ENCODE measurements around the gene PDILT. TPM values are rescaled to one million over a fixed set of nuclear protein-coding genes. Genes with fewer than 3 reads are reported as not detected.

PDILT gene
- total RNA-seq, 4 donors from 2014 or later: not detected

DNA sequence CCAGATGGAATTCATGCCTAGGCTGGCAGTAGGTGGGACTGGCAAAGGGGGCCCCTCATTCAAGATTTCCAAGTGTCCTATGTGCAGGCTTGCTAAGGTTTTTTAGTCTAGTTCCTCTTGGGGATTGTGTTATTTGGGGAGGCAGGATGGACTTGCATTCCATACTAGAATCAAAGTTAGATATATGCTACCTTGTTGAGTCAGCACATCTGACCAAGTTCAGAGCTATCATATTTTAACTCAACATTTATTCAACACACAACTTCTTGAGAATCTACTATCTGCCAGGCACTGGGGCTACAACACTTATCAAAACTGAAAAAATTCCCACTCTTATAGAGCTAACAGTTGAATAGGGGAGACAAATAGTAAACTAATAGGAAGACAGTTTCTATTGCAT lies 83.9 kb downstream of the PDILT start:
- no peak for ATAC-seq
- Histone ChIP-seq H3K27me3 (peaks cover 32% of the 10 kb centered on the region), H3K9me3 (no peaks in the 10 kb centered on the region), H3K36me3 (no peaks in the 10 kb centered on the region), H3K4me3 (no peak overlapping the region), H3K27ac (no peak overlapping the region), H3K4me1 (no peaks in the 10 kb centered on the region)
- no peak for TF ChIP-seq EP300 (IDR thresholded peaks at IDR 0.05)

DNA sequence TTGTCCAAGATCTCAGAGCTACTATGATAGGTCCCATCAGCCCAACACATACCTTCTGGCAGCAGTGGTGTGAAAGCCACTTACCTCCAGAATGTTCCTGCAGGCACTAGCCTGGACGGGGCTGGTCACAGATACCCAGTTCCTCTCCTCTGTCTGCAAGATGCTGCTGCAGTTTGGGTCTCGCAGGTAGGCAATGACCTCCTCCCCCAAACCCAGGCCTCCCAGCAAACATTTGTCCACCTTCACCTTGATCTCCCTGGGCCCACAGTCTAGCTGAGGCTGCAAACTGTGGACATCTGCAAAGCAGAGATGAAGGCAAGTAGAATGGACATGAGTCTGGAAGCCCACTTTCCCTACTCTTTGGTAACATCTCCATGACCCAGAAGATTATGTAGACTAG lies 84.4 kb downstream of the PDILT start:
- Histone ChIP-seq H3K27me3 (peaks cover 32% of the 10 kb centered on the region), H3K4me1 (no peaks in the 10 kb centered on the region), H3K36me3 (no peaks in the 10 kb centered on the region), H3K9me3 (no peaks in the 10 kb centered on the region), H3K27ac (no peak overlapping the region), H3K4me3 (no peak overlapping the region)
- ATAC-seq: no peak
- TF ChIP-seq EP300 (IDR thresholded peaks at IDR 0.05): no peak
- no peak for TF ChIP-seq POLR2AphosphoS5 (IDR thresholded peaks at IDR 0.05)
- TF ChIP-seq POLR2A (IDR thresholded peaks at IDR 0.05): no peak
- TF ChIP-seq, protein P1, sequence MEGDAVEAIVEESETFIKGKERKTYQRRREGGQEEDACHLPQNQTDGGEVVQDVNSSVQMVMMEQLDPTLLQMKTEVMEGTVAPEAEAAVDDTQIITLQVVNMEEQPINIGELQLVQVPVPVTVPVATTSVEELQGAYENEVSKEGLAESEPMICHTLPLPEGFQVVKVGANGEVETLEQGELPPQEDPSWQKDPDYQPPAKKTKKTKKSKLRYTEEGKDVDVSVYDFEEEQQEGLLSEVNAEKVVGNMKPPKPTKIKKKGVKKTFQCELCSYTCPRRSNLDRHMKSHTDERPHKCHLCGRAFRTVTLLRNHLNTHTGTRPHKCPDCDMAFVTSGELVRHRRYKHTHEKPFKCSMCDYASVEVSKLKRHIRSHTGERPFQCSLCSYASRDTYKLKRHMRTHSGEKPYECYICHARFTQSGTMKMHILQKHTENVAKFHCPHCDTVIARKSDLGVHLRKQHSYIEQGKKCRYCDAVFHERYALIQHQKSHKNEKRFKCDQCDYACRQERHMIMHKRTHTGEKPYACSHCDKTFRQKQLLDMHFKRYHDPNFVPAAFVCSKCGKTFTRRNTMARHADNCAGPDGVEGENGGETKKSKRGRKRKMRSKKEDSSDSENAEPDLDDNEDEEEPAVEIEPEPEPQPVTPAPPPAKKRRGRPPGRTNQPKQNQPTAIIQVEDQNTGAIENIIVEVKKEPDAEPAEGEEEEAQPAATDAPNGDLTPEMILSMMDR (IDR thresholded peaks at IDR 0.05): no peak
- no CpG with 5 or more reads among the region's 2 CpGs for WGBS, 2 donors (ENCODE audit: low coverage in 1 of 2)

DNA sequence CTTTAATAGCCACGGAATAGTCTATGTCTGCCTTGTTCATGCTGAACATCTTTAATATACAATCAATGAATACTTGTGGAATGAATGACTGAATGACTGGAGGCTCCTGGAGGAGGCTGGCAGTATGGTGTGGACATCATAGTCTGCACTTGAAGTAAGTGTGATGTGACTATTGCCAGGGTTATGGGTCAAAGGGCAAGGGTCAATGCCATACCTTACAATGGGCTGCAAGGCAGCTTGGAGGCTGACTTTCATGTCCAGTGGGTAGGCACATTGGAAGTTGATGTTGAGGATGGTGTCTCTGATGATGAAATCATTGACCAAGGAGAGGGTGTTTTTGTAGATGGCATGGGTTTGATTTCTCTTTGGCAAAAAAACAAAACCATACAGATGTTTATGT lies 85.1 kb downstream of the PDILT start:
- ATAC-seq: no peak
- 50% methylated on average over 1 of the region's 1 CpG; no CpG with 5 or more reads in 1 of the 2 donors for WGBS, 2 donors (ENCODE audit: low coverage in 1 of 2)

GRCh38 chr16:20318437-20318836 lies 86.1 kb downstream of the PDILT start:
- no peak overlapping the region for H3K4me3 ChIP-seq
- 47 to 72% methylated on average over 2 to 3 of the region's 3 CpGs for WGBS, 2 donors (ENCODE audit: low coverage in 1 of 2)
- H3K36me3 ChIP-seq: no peaks in the 10 kb centered on the region
- TF ChIP-seq EP300 (IDR thresholded peaks at IDR 0.05) (no peak), POLR2A (IDR thresholded peaks at IDR 0.05) (no peak), POLR2AphosphoS5 (IDR thresholded peaks at IDR 0.05) (no peak)
- peaks cover 21% of the 10 kb centered on the region for H3K27me3 ChIP-seq
- no peak for ATAC-seq
- H3K27ac ChIP-seq: no peak overlapping the region
- no peaks in the 10 kb centered on the region for H3K9me3 ChIP-seq
- H3K4me1 ChIP-seq: no peaks in the 10 kb centered on the region

More for the DNA sequence above, 85.1 kb downstream of the PDILT start:
- H3K4me3 ChIP-seq: no peak overlapping the region
- H3K27me3 ChIP-seq: peaks cover 29% of the 10 kb centered on the region
- TF ChIP-seq POLR2A (IDR thresholded peaks at IDR 0.05) (no peak), EP300 (IDR thresholded peaks at IDR 0.05) (no peak)
- TF ChIP-seq, protein P1 (IDR thresholded peaks at IDR 0.05): no peak
- H3K9me3 ChIP-seq: no peaks in the 10 kb centered on the region
- no peak overlapping the region for H3K27ac ChIP-seq
- no peaks in the 10 kb centered on the region for H3K4me1 ChIP-seq
- no peaks in the 10 kb centered on the region for H3K36me3 ChIP-seq

DNA sequence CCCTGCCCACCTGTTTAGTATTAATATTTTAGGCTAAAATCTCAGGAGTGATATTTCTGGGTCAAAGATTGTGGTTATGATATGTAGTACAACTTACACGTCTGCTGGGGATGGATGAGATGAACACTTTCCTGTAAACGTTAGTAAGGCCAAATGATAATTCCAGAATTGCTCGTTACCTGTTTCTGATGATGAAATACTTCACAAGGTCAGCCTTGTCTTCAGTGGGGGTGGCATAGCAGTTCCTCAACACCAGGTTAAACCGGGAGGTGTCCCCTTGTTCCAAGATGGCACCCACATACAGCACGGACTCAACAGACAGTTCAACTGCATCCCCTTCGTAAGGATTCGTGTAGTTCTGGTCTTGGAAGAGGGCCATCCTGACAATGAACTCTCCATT lies 86.5 kb downstream of the PDILT start:
- TF ChIP-seq POLR2AphosphoS5 (IDR thresholded peaks at IDR 0.05) (no peak), POLR2A (IDR thresholded peaks at IDR 0.05) (no peak), EP300 (IDR thresholded peaks at IDR 0.05) (no peak)
- TF ChIP-seq, protein P1 (IDR thresholded peaks at IDR 0.05): no peak
- Histone ChIP-seq H3K27me3 (peaks cover 18% of the 10 kb centered on the region), H3K4me3 (no peak overlapping the region), H3K9me3 (no peaks in the 10 kb centered on the region), H3K36me3 (no peaks in the 10 kb centered on the region), H3K27ac (no peak overlapping the region), H3K4me1 (no peaks in the 10 kb centered on the region)
- no peak for ATAC-seq
- 69 to 80% methylated on average over 1 to 7 of the region's 7 CpGs for WGBS, 2 donors (ENCODE audit: low coverage in 1 of 2)

DNA sequence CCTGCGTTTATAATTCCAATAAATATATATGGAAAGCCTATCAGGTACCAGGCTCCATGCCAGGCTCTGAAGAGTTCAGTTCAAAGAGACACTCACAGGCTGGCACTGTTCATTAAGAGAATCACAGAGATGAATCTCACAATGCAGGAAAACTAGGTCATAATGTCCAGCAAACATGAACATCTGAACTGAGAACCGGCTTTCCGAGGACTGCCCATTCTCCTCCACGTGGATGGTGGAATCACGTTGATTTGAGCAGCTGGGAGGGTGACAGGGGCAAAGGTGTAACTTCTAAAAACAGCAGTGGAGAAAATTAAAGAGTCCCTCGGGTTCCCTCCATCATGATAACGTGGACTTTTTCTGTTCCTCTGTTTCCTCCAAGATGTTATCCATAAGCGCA lies 87.4 kb downstream of the PDILT start:
- Histone ChIP-seq H3K27me3 (peaks cover 17% of the 10 kb centered on the region), H3K27ac (no peak overlapping the region), H3K4me3 (no peak overlapping the region), H3K9me3 (no peaks in the 10 kb centered on the region), H3K36me3 (no peaks in the 10 kb centered on the region), H3K4me1 (no peaks in the 10 kb centered on the region)
- no peak for TF ChIP-seq POLR2A (IDR thresholded peaks at IDR 0.05)
- no peak for TF ChIP-seq POLR2AphosphoS5 (IDR thresholded peaks at IDR 0.05)
- TF ChIP-seq, protein P1 (IDR thresholded peaks at IDR 0.05): no peak
- no peak for TF ChIP-seq EP300 (IDR thresholded peaks at IDR 0.05)
- WGBS, 2 donors (ENCODE audit: low coverage in 1 of 2): 53% methylated on average over 8 of the region's 8 CpGs; no CpG with 5 or more reads in 1 of the 2 donors
- no peak for ATAC-seq
